Kidney epithelial cell (primary cell): Measurements from ENCODE around the gene EEF2K. TPM values are rescaled to one million over a fixed set of nuclear protein-coding genes. Genes with fewer than 3 reads are reported as not detected.

Source experiments
- DNase-seq: peaks from one replicate; pipeline ENCODE4 v3.0.0-alpha.2; 2010; ENCODE audit warnings: low read depth
- H3K27me3 ChIP-seq: 2 replicates; pipeline ENCODE4 v1.6.0; 2011; ENCODE audit warnings: low read length; ENCODE audit not compliant: control insufficient read depth, insufficient read depth
- H3K36me3 ChIP-seq: 2 replicates; pipeline ENCODE4 v1.5.1; 2011; ENCODE audit warnings: low read length; ENCODE audit not compliant: control insufficient read depth, insufficient read depth
- H3K4me3 ChIP-seq: 2 replicates; pipeline ENCODE4 v1.5.1; 2011; ENCODE audit warnings: low read depth, mild to moderate bottlenecking, control low read depth, low read length
- total RNA-seq: library from RNA; depleted of rRNA; stranded (reverse); fragments of >200 nt; gene quantifications from 2 replicates; pipeline ENCODE4 v1.2.3, GENCODE V29; 2015
- TF ChIP-seq, protein P1 (sequence below): IDR thresholded peaks from 2 replicates; pipeline ENCODE4 v1.5.1; 2011; ENCODE audit warnings: mild to moderate bottlenecking, moderate library complexity, low read length, control low read depth, inconsistent platforms; ENCODE audit not compliant: insufficient read depth, poor library complexity, severe bottlenecking

The EEF2K gene
- total RNA-seq, 1 donor from 2014 or later, result 6.8 TPM

- TF ChIP-seq, protein P1, sequence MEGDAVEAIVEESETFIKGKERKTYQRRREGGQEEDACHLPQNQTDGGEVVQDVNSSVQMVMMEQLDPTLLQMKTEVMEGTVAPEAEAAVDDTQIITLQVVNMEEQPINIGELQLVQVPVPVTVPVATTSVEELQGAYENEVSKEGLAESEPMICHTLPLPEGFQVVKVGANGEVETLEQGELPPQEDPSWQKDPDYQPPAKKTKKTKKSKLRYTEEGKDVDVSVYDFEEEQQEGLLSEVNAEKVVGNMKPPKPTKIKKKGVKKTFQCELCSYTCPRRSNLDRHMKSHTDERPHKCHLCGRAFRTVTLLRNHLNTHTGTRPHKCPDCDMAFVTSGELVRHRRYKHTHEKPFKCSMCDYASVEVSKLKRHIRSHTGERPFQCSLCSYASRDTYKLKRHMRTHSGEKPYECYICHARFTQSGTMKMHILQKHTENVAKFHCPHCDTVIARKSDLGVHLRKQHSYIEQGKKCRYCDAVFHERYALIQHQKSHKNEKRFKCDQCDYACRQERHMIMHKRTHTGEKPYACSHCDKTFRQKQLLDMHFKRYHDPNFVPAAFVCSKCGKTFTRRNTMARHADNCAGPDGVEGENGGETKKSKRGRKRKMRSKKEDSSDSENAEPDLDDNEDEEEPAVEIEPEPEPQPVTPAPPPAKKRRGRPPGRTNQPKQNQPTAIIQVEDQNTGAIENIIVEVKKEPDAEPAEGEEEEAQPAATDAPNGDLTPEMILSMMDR, result no peak
- H3K36me3 ChIP-seq, result no peaks in the 10 kb centered on the region
- no peak for DNase-seq
- no peaks in the 10 kb centered on the region for H3K27me3 ChIP-seq
- H3K4me3 ChIP-seq, result no peak overlapping the region
These were observed 60.5 kb downstream of the EEF2K start for GRCh38 chr16:22266546-22266945.

GRCh38 chr16:22267764-22268163, 61.7 kb downstream of the EEF2K start:
- H3K27me3 ChIP-seq, result no peaks in the 10 kb centered on the region
- DNase-seq, result no peak
- no peaks in the 10 kb centered on the region for H3K36me3 ChIP-seq
- H3K4me3 ChIP-seq, result no peak overlapping the region
- TF ChIP-seq, protein P1, result no peak

DNA sequence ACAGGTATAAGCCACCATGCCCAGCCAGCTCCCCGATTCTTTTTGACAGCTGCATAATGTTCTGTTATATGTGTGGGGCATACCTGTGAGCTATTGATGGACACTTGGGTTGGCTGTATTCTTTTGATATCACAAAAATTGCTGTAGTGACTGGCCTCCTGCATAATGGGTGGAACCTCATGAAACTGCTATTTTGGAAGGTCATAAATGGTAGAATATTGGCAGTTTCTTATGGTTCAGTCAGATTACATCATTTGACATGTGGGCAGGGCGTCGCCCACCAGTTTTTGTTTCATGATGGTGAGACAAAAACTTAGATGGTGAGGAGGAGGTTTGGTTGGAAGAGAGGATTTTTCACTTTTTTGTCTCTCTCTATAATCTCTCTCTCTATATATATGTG, 64.4 kb downstream of the EEF2K start:
- H3K27me3 ChIP-seq, result no peaks in the 10 kb centered on the region
- H3K4me3 ChIP-seq, result no peak overlapping the region
- no peak for DNase-seq
- TF ChIP-seq, protein P1, result no peak
- H3K36me3 ChIP-seq, result no peaks in the 10 kb centered on the region

GRCh38 chr16:22272870-22273650, 67.0 kb downstream of the EEF2K start:
- H3K4me3 ChIP-seq, result no peak overlapping the region
- TF ChIP-seq, protein P1, result no peak
- H3K36me3 ChIP-seq, result no peaks in the 10 kb centered on the region
- no peaks in the 10 kb centered on the region for H3K27me3 ChIP-seq
- no peak for DNase-seq

DNA sequence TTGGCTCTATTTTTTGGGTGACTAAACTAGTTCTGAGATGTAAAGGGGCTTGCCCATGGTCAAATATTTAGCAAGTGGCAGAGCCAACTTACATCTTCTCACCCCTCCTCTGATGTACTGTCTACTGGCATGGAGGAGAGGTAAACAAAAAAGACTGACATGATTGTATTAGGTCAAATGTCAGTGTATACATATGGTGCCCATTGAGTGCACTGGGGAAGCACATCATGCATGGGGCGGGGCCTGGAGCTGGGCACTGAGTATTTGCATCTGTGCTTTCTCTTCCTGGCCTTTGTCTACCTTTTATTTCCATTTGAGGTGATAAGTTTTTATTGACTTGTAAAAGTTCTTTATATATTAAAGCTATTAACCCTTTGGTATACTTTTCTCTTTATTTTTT, 68.8 kb downstream of the EEF2K start:
- no peaks in the 10 kb centered on the region for H3K36me3 ChIP-seq
- H3K4me3 ChIP-seq, result no peak overlapping the region
- no peaks in the 10 kb centered on the region for H3K27me3 ChIP-seq
- TF ChIP-seq, protein P1, result no peak
- no peak for DNase-seq

DNA sequence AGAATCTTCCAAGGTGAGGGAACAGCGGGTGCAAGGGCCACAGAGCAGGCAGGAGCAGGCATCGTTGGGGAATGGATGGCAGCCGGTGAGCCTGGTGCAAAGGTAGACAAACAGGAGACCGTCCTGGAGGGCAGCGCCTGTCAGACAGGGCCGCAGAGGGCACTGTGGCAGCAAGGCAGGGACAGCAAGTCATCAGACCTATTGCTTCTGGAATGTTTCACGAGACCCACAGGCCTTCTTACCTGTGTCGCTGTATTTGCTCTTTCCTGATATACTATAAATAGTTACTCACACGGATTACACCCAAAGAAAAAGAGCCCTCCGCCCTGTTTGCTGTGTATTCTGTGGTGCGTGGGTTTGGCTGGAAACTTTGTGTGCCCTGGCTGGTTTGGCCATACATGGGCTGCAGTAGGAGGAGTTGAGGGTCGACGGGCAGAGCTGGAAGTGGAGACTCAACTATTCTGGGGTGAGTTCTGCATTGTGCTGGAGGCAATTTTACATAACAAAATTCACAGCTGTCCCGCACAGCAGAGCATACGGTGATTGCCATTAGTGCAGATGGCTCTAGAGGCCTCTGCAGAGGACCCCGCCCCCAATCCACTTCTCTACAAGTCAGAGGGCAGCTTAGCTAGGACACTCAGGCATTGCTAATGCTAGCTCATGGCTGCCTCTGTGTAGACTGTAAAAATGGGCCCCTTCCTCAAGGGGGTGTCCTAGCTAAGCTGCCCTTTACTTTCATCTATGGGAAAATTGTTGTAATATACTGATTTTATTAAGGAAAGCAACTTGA, 72.6 kb downstream of the EEF2K start:
- no peak for DNase-seq
- Histone ChIP-seq H3K27me3 (no peaks in the 10 kb centered on the region), H3K36me3 (no peaks in the 10 kb centered on the region), H3K4me3 (no peak overlapping the region)
- TF ChIP-seq, protein P1, result no peak
